SK-N-MC (cell line): ENCODE data around the gene DCTPP1.
"Not testable (repeated sequence)": the region's sequence is repeated elsewhere in the genome, so short reads cannot be mapped to it uniquely, and the experiment has no call there.

ENCODE experiments used
- DNase-seq: peaks from one replicate; pipeline ENCODE4 v3.0.0-alpha.2; 2011; ENCODE audit warnings: low read depth, low spot score
- H3K27ac ChIP-seq: fragments of 200-600 bp; sonication (generic); 2 replicates; pipeline ENCODE4 v1.5.1; 2016; ENCODE audit warnings: mixed run types
- H3K36me3 ChIP-seq: fragments of 200-600 bp; sonication (generic); 2 replicates; pipeline ENCODE4 v1.6.1; 2017; ENCODE audit warnings: antibody characterized with exemption, low read length, mixed read lengths; ENCODE audit not compliant: insufficient read depth
- H3K4me3 ChIP-seq: fragments of 200-600 bp; sonication (generic); 2 replicates; pipeline ENCODE4 v1.5.1; 2016
- H3K9ac ChIP-seq: fragments of 200-600 bp; sonication (generic); 2 replicates; pipeline ENCODE4 v1.8.0; 2017; ENCODE audit warnings: mixed run types, mixed read lengths; ENCODE audit not compliant: insufficient read length
- H3K9me3 ChIP-seq: fragments of 200-600 bp; sonication (generic); 2 replicates; pipeline ENCODE4 v1.6.1; 2017; ENCODE audit warnings: low read depth, mild to moderate bottlenecking, antibody characterized with exemption, low read length, moderate library complexity, mixed read lengths
- EZH2 ChIP-seq: fragments of 200-600 bp; sonication (generic); IDR thresholded peaks from one replicate; pipeline ENCODE4 v1.6.1; 2017; ENCODE audit warnings: antibody characterized with exemption
- FOXP2 ChIP-seq: optimal IDR thresholded peaks from 2 replicates; pipeline ENCODE3; 2011; ENCODE audit warnings: mild to moderate bottlenecking, moderate library complexity; ENCODE audit not compliant: insufficient read depth; ENCODE audit errors: extremely low read length, control extremely low read depth
- POLR2AphosphoS5 ChIP-seq: IDR thresholded peaks from 2 replicates; pipeline ENCODE4 v1.6.1; 2012; ENCODE audit warnings: mild to moderate bottlenecking, low read depth, low read length, borderline replicate concordance

Gene DCTPP1

GRCh38 chr16:30429678-30430427 lies at the start of gene DCTPP1:
Gene DCTPP1, minus strand, starts transcription at chr16:30430030. Its CDS starts 50 bp downstream, at chr16:30429980.
- peak; percentile 99 for DNase-seq
- peak within 1 kb of the TSS; percentile 99 for H3K4me3 ChIP-seq
- peak within 1 kb of the TSS; percentile 89 for H3K9ac ChIP-seq
- TF ChIP-seq FOXP2 (peak; percentile 70), EZH2 (no peak), POLR2AphosphoS5 (peak; percentile 80)
- no peak within 1 kb of the TSS for H3K27ac ChIP-seq
- H3K36me3 ChIP-seq = peaks cover 17% of the 10 kb centered on the region
- H3K9me3 ChIP-seq = no peaks in the 10 kb centered on the region

- DNase-seq = no peak
- Histone ChIP-seq H3K9me3 (no peaks in the 10 kb centered on the region), H3K4me3 (no peak overlapping the region), H3K9ac (no peak overlapping the region), H3K36me3 (no peaks in the 10 kb centered on the region), H3K27ac (no peak overlapping the region)
- TF ChIP-seq POLR2AphosphoS5 (no peak), FOXP2 (no peak), EZH2 (no peak)
These were observed 49.1 kb upstream of the DCTPP1 start for GRCh38 chr16:30478766-30479478.

- not testable (repeated sequence) for H3K27ac ChIP-seq, H3K36me3 ChIP-seq, H3K9me3 ChIP-seq, DNase-seq, H3K4me3 ChIP-seq, H3K9ac ChIP-seq
These were observed 47.9 kb upstream of the DCTPP1 start for GRCh38 chr16:30477773-30478172.

GRCh38 chr16:30476991-30477390 lies 47.2 kb upstream of the DCTPP1 start:
- H3K9me3 ChIP-seq = no peaks in the 10 kb centered on the region
- H3K9ac ChIP-seq = no peak overlapping the region
- DNase-seq = no peak
- no peaks in the 10 kb centered on the region for H3K36me3 ChIP-seq
- no peak for TF ChIP-seq FOXP2
- no peak for TF ChIP-seq EZH2
- no peak for TF ChIP-seq POLR2AphosphoS5
- H3K4me3 ChIP-seq = no peak overlapping the region
- H3K27ac ChIP-seq = no peak overlapping the region

- Histone ChIP-seq H3K27ac (no peak overlapping the region), H3K9me3 (no peaks in the 10 kb centered on the region), H3K4me3 (no peak overlapping the region), H3K36me3 (no peaks in the 10 kb centered on the region), H3K9ac (no peak overlapping the region)
- DNase-seq = no peak
- TF ChIP-seq EZH2 (no peak), POLR2AphosphoS5 (no peak), FOXP2 (no peak)
These were observed 44.9 kb upstream of the DCTPP1 start for GRCh38 chr16:30474684-30475083.

- TF ChIP-seq FOXP2 (no peak), POLR2AphosphoS5 (no peak), EZH2 (no peak)
- Histone ChIP-seq H3K27ac (no peak overlapping the region), H3K9me3 (no peaks in the 10 kb centered on the region), H3K9ac (no peak overlapping the region), H3K4me3 (no peak overlapping the region), H3K36me3 (no peaks in the 10 kb centered on the region)
- DNase-seq = no peak
These were observed 44.2 kb upstream of the DCTPP1 start for GRCh38 chr16:30474074-30474452.

GRCh38 chr16:30473231-30474073 lies 43.6 kb upstream of the DCTPP1 start:
- Histone ChIP-seq H3K4me3 (no peak overlapping the region), H3K9me3 (no peaks in the 10 kb centered on the region), H3K9ac (no peak overlapping the region), H3K27ac (no peak overlapping the region), H3K36me3 (no peaks in the 10 kb centered on the region)
- no peak for TF ChIP-seq FOXP2
- no peak for TF ChIP-seq POLR2AphosphoS5
- TF ChIP-seq EZH2 = no peak
- DNase-seq = no peak

GRCh38 chr16:30472328-30472942 lies 42.6 kb upstream of the DCTPP1 start, which contains the start of gene ITGAL:
Gene ITGAL, plus strand, starts transcription at chr16:30472742. Its CDS starts 96 bp downstream, at chr16:30472838.
- no peak for DNase-seq
- Histone ChIP-seq H3K36me3 (no peaks in the 10 kb centered on the region), H3K9me3 (no peaks in the 10 kb centered on the region), H3K9ac (no peak within 1 kb of the TSS), H3K27ac (no peak within 1 kb of the TSS), H3K4me3 (no peak within 1 kb of the TSS)
- TF ChIP-seq EZH2 = no peak

- Histone ChIP-seq H3K27ac (no peak overlapping the region), H3K4me3 (no peak overlapping the region), H3K9ac (no peak overlapping the region), H3K36me3 (no peaks in the 10 kb centered on the region), H3K9me3 (no peaks in the 10 kb centered on the region)
- no peak for TF ChIP-seq EZH2
- no peak for TF ChIP-seq POLR2AphosphoS5
- no peak for TF ChIP-seq FOXP2
- DNase-seq = no peak
These were observed 40.8 kb upstream of the DCTPP1 start for GRCh38 chr16:30470632-30470995.
